Endothelial cell of umbilical vein (primary cell): ENCODE measurements around the gene LHPP. TPM values are rescaled to one million over a fixed set of nuclear protein-coding genes. Genes with fewer than 3 reads are reported as not detected.

Source experiments
- BruUV-seq: library from RNA; stranded (reverse); fragments of 400-500 nt; replicated peaks from 2 replicates; lab custom pipeline; 2021; lab: Mats Ljungman, UMichigan
- CTCF ChIA-PET: fragments of 300-600, 350-600 bp; sonication (Branson Sonifier 250); formaldehyde crosslinking; loops from one replicate; lab custom pipeline; 2021; ENCODE audit warnings: antibody characterized with exemption, inconsistent platforms; lab: Charles Lee
- POLR2A ChIA-PET: fragments of 300-600, 350-600 bp; sonication (Branson Sonifier 250); formaldehyde crosslinking; loops from one replicate; lab custom pipeline; 2021; ENCODE audit warnings: antibody characterized with exemption, inconsistent platforms; lab: Charles Lee
- DNase-seq: peaks from one replicate; pipeline ENCODE4 v3.0.0-alpha.2; 2011; ENCODE audit warnings: low read depth, low spot score
- FAIRE-seq: peaks from 2 replicates; lab custom pipeline; 2011; peaks lifted over from hg19 to GRCh38; lab: Jason Lieb, UNC
- H2AFZ ChIP-seq: 2 replicates; pipeline ENCODE4 v1.6.0; 2012; ENCODE audit warnings: low read depth, low read length, control low read depth, inconsistent platforms
- H3K27ac ChIP-seq: 2 replicates; pipeline ENCODE4 v1.5.1; 2011; ENCODE audit warnings: low read depth, mild to moderate bottlenecking, control low read depth, low read length, moderate library complexity; ENCODE audit not compliant: insufficient read depth
- H3K27me3 ChIP-seq, 2 experiments: 2 replicates each; pipeline versions ENCODE4 v1.6.0 to v1.6.1; 2011; ENCODE audit warnings: low read length in 2 of 2, mixed read lengths in 1 of 2; ENCODE audit not compliant: control insufficient read depth in 2 of 2, insufficient read depth in 2 of 2
- H3K36me3 ChIP-seq, 2 experiments: 2 replicates in 1 of 2; 3 replicates in 1 of 2; pipeline ENCODE4 v1.5.1; 2011; ENCODE audit warnings: low read length in 2 of 2, mild to moderate bottlenecking in 1 of 2, moderate library complexity in 1 of 2; ENCODE audit not compliant: control insufficient read depth in 2 of 2, insufficient read depth in 2 of 2; ENCODE audit errors: extremely low read depth in 1 of 2
- H3K4me1 ChIP-seq: 3 replicates; pipeline ENCODE4 v1.5.1; 2011; ENCODE audit warnings: mild to moderate bottlenecking, low read length; ENCODE audit not compliant: control insufficient read depth, insufficient read depth; ENCODE audit errors: extremely low read depth
- H3K4me2 ChIP-seq: 2 replicates; pipeline ENCODE4 v1.6.1; 2011; ENCODE audit warnings: low read length, control low read depth, mixed read lengths; ENCODE audit not compliant: insufficient read depth
- H3K4me3 ChIP-seq, 3 experiments: fragments of 200-600 bp in 1 of 3; sonication (generic), shearing (Covaris generic) in 1 of 3; replicated peaks in 1 of 3; 2 replicates each; pipeline ENCODE4 v1.5.1; 2011 to 2016; ENCODE audit warnings: control low read depth in 3 of 3, low read length in 3 of 3, mild to moderate bottlenecking in 2 of 3, inconsistent platforms in 1 of 3, low read depth in 1 of 3, moderate library complexity in 1 of 3; ENCODE audit not compliant: insufficient read depth in 1 of 3
- H3K79me2 ChIP-seq: 2 replicates; pipeline ENCODE4 v1.6.0; 2012; ENCODE audit warnings: low read length, inconsistent platforms; ENCODE audit not compliant: control insufficient read depth, insufficient read depth
- H3K9ac ChIP-seq: replicated peaks from 2 replicates; pipeline ENCODE3; 2011; ENCODE audit warnings: low read length, control low read depth; ENCODE audit not compliant: insufficient read depth; ENCODE audit errors: extremely low read depth
- H3K9me1 ChIP-seq: replicated peaks from 3 replicates; pipeline ENCODE4 v1.6.0; 2011; ENCODE audit warnings: mild to moderate bottlenecking, low read length; ENCODE audit not compliant: control insufficient read depth, insufficient read depth; ENCODE audit errors: extremely low read depth
- H3K9me3 ChIP-seq: replicated peaks from 2 replicates; pipeline ENCODE4 v1.5.1; 2012; ENCODE audit warnings: low read length, inconsistent platforms; ENCODE audit not compliant: control insufficient read depth, insufficient read depth
- H4K20me1 ChIP-seq: replicated peaks from 2 replicates; pipeline ENCODE3; 2011; ENCODE audit warnings: mild to moderate bottlenecking, low read length; ENCODE audit not compliant: control insufficient read depth, insufficient read depth; ENCODE audit errors: extremely low read depth
- CTCF ChIP-seq, 2 donors: IDR thresholded peaks; 1 replicate in 1 of 2; 2 replicates in 1 of 2; pipeline ENCODE4 v1.5.1; 2011; ENCODE audit warnings: low read length in 2 of 2, mild to moderate bottlenecking in 2 of 2, moderate library complexity in 2 of 2, control low read depth in 1 of 2, inconsistent platforms in 1 of 2, low read depth in 1 of 2; ENCODE audit not compliant: insufficient read depth in 1 of 2; ENCODE audit errors: extremely low read depth in 1 of 2
- EZH2 ChIP-seq: IDR thresholded peaks from 2 replicates; pipeline ENCODE4 v1.6.1; 2012; ENCODE audit warnings: borderline replicate concordance, low read depth, mild to moderate bottlenecking, moderate library complexity, low read length, inconsistent platforms; ENCODE audit not compliant: severe bottlenecking
- FOS ChIP-seq: IDR thresholded peaks from 2 replicates; pipeline ENCODE4 v1.6.1; 2011; ENCODE audit warnings: mild to moderate bottlenecking, low read length, moderate library complexity, borderline replicate concordance; ENCODE audit not compliant: insufficient read depth
- GATA2 ChIP-seq: IDR thresholded peaks from 2 replicates; pipeline ENCODE4 v1.7.0; 2011; ENCODE audit warnings: low read depth, mild to moderate bottlenecking, moderate library complexity, mixed read lengths, low read length; ENCODE audit not compliant: insufficient read length, insufficient read depth
- JUN ChIP-seq: IDR thresholded peaks from 2 replicates; pipeline ENCODE4 v1.6.1; 2011; ENCODE audit warnings: borderline replicate concordance, low read depth; ENCODE audit not compliant: insufficient read length, insufficient read depth
- MAX ChIP-seq: IDR thresholded peaks from 2 replicates; pipeline ENCODE4 v1.6.1; 2011; ENCODE audit not compliant: insufficient read depth, insufficient read length
- POLR2AphosphoS5 ChIP-seq: IDR thresholded peaks from 2 replicates; pipeline ENCODE4 v1.6.1; 2012; ENCODE audit warnings: low read depth, mild to moderate bottlenecking, control low read depth, low read length, moderate library complexity; ENCODE audit not compliant: insufficient read depth
- dilution Hi-C: fragments of 300-500 bp; cut with MboI; formaldehyde crosslinking; loops from one replicate; pipeline ENCODE4 v1.15.0; 2019; ENCODE audit warnings: low sequenced_read_pairs; ENCODE audit not compliant: extremely low pct_ligation_motif_present
- intact Hi-C: fragments of 100-400 bp; cut with micrococcal nuclease; formaldehyde crosslinking; loops from one replicate; pipeline ENCODE4 v1.10.0; 2022
- polyA plus RNA-seq, 4 experiments: library from polyadenylated mRNA; depleted of rRNA in 3 of 4; stranded (reverse) in 3 of 4; unstranded in 1 of 4; fragments of >200 nt; gene quantifications; 2 replicates each; pipeline versions ENCODE4 v1.2.1 to v1.2.3, GENCODE V29; 2011 to 2012; ENCODE audit warnings: missing spikeins in 1 of 4
- total RNA-seq: library from RNA; stranded (reverse); gene quantifications from 2 replicates; pipeline ENCODE4 v1.2.3, GENCODE V29; 2021

Gene LHPP
- total and polyA plus RNA-seq, 2 donors (not counting 3 experiments of a cell fraction or from before 2014, with no cell fraction given), result 5.8 to 11.2 TPM

GRCh38 chr10:124604214-124605000 lies 142.8 kb downstream of the LHPP start:
- Histone ChIP-seq H3K79me2 (no peaks in the 10 kb centered on the region), H3K27me3 (no peaks in the 10 kb centered on the region), H3K4me1 (no peaks in the 10 kb centered on the region), H2AFZ (no peak overlapping the region), H3K9me1 (no peaks in the 10 kb centered on the region), H4K20me1 (no peaks in the 10 kb centered on the region), H3K9ac (no peak overlapping the region), H3K36me3 (no peaks in the 10 kb centered on the region), H3K4me3 (no peak overlapping the region), H3K4me2 (no peak overlapping the region), H3K27ac (no peak overlapping the region), H3K9me3 (no peaks in the 10 kb centered on the region)
- TF ChIP-seq FOS (no peak), EZH2 (no peak), CTCF (IDR thresholded peaks at IDR 0.05; ENCODE audit: extremely low read depth in 1 of 2, insufficient read depth in 1 of 2, low read depth in 1 of 2, low read length in 2 of 2) (no peak), MAX (no peak), JUN (no peak), POLR2AphosphoS5 (no peak), GATA2 (no peak)
- FAIRE-seq (no peak), DNase-seq (no peak)
- ChIA-PET CTCF (interaction anchor here (1.0 to 3.4 kb wide), 4 partner anchors 39 to 141 kb away, joined by 3 to 12 read pairs (median 4); no protein-coding TSS in a partner anchor), POLR2A (no interaction called here)
- dilution Hi-C loops (no loop called here), intact Hi-C loops (loop anchor here (10.0 kb wide), 1 partner anchor 1600 kb away; the partner anchor contains the start of genes ACADSB and IKZF5)
- no TSS peak for BruUV-seq
